ENCODE data around the gene INSYN2A. TPM values are rescaled to one million over a fixed set of nuclear protein-coding genes. Genes with fewer than 3 reads are reported as not detected.

INSYN2A gene
- total and polyA plus RNA-seq, 2 experiments from 2014 or later, result 0.43 to 0.54 TPM

- Histone ChIP-seq H3K9me3 (ENCODE audit: low read depth) (no peaks in the 10 kb centered on the region), H3K27me3 (replicated peaks; ENCODE audit: insufficient read depth) (no peaks in the 10 kb centered on the region), H3K4me1 (ENCODE audit: insufficient read depth) (0 out of 2 replicates have a peak, but pooled peaks cover 8% of the 10 kb centered on the region), H3K27ac (no peak overlapping the region), H3K36me3 (ENCODE audit: low read depth) (no peaks in the 10 kb centered on the region), H3F3A (ENCODE audit: insufficient read depth) (peaks cover 15% of the 10 kb centered on the region), H3K4me3 (no peak overlapping the region), H3K9ac (no peak overlapping the region), H3K4me2 (ENCODE audit: unreplicated experiment) (no peak overlapping the region), H4K20me1 (ENCODE audit: insufficient read depth) (peaks cover 5% of the 10 kb centered on the region; the same call in 1 of the 2 replicates), H3K79me2 (ENCODE audit: insufficient read depth) (no peaks in the 10 kb centered on the region), H3K9me2 (ENCODE audit: insufficient read depth) (no peaks in the 10 kb centered on the region), H2AFZ (no peak overlapping the region)
- in situ Hi-C loops (cut with MboI), result no loop called here
- peak; percentile 9 for DNase-seq
- WGBS, 2 experiments (ENCODE audit: low coverage in 1 of 2, low lambda C conversion rate in 2 of 2, missing lambda C conversion rate in 2 of 2), result 71 to 76% methylated on average over 2 of the region's 2 CpGs
- TF ChIP-seq EZH2 (IDR thresholded peaks at IDR 0.05; ENCODE audit: insufficient read depth, poor library complexity, severe bottlenecking), result no peak
Observed at GRCh38 chr10:127194111-127194510, 2.3 kb downstream of the INSYN2A start.

GRCh38 chr10:127193125-127193524, 3.3 kb downstream of the INSYN2A start:
- in situ Hi-C loops (cut with MboI), result no loop called here
- Histone ChIP-seq H3K4me3 (no peak overlapping the region), H3K9ac (no peak overlapping the region), H3K27me3 (replicated peaks; ENCODE audit: insufficient read depth) (no peaks in the 10 kb centered on the region), H2AFZ (no peak overlapping the region), H3K79me2 (ENCODE audit: insufficient read depth) (no peaks in the 10 kb centered on the region), H3K4me1 (ENCODE audit: insufficient read depth) (0 out of 2 replicates have a peak, but pooled peaks cover 8% of the 10 kb centered on the region), H3K36me3 (ENCODE audit: low read depth) (no peaks in the 10 kb centered on the region), H3K9me2 (ENCODE audit: insufficient read depth) (no peaks in the 10 kb centered on the region), H3F3A (ENCODE audit: insufficient read depth) (peaks cover 15% of the 10 kb centered on the region), H4K20me1 (ENCODE audit: insufficient read depth) (peaks cover 5% of the 10 kb centered on the region; the same call in 1 of the 2 replicates), H3K9me3 (ENCODE audit: low read depth) (no peaks in the 10 kb centered on the region), H3K27ac (no peak overlapping the region), H3K4me2 (ENCODE audit: unreplicated experiment) (no peak overlapping the region)
- peak; percentile 26 for DNase-seq
- TF ChIP-seq EZH2 (IDR thresholded peaks at IDR 0.05; ENCODE audit: insufficient read depth, poor library complexity, severe bottlenecking), result no peak
- no peak for TF ChIP-seq EZH2phosphoT487 (IDR thresholded peaks at IDR 0.05; ENCODE audit: insufficient read depth, low read depth)
- WGBS, 2 experiments (ENCODE audit: low coverage in 1 of 2, low lambda C conversion rate in 2 of 2, missing lambda C conversion rate in 2 of 2), result 77 to 78% methylated on average over 7 of the region's 7 CpGs

- H3K9me2 ChIP-seq (ENCODE audit: insufficient read depth), result no peaks in the 10 kb centered on the region
- no peaks in the 10 kb centered on the region for H3K27me3 ChIP-seq (replicated peaks; ENCODE audit: insufficient read depth)
- no peak for TF ChIP-seq EZH2 (IDR thresholded peaks at IDR 0.05; ENCODE audit: insufficient read depth, poor library complexity, severe bottlenecking)
- H3K4me3 ChIP-seq, result no peak overlapping the region
- no peak overlapping the region for H2AFZ ChIP-seq
- peaks cover 5% of the 10 kb centered on the region; the same call in 1 of the 2 replicates for H4K20me1 ChIP-seq (ENCODE audit: insufficient read depth)
- H3K79me2 ChIP-seq (ENCODE audit: insufficient read depth), result no peaks in the 10 kb centered on the region
- H3K4me2 ChIP-seq (ENCODE audit: unreplicated experiment), result no peak overlapping the region
- DNase-seq, result no peak
- 0 out of 2 replicates have a peak, but pooled peaks cover 2% of the 10 kb centered on the region for H3K4me1 ChIP-seq (ENCODE audit: insufficient read depth)
- WGBS, 2 experiments (ENCODE audit: low coverage in 1 of 2, low lambda C conversion rate in 2 of 2, missing lambda C conversion rate in 2 of 2), result 78 to 79% methylated on average over 5 of the region's 5 CpGs
- no peak overlapping the region for H3K27ac ChIP-seq
- in situ Hi-C loops (cut with MboI), result no loop called here
- H3K9ac ChIP-seq, result no peak overlapping the region
- peaks cover 15% of the 10 kb centered on the region for H3F3A ChIP-seq (ENCODE audit: insufficient read depth)
- no peaks in the 10 kb centered on the region for H3K36me3 ChIP-seq (ENCODE audit: low read depth)
- H3K9me3 ChIP-seq (ENCODE audit: low read depth), result no peaks in the 10 kb centered on the region
Observed at GRCh38 chr10:127190427-127190826, 6.0 kb downstream of the INSYN2A start.

GRCh38 chr10:127189226-127189625, 7.2 kb downstream of the INSYN2A start:
- Histone ChIP-seq H2AFZ (no peak overlapping the region), H3K9me2 (ENCODE audit: insufficient read depth) (no peaks in the 10 kb centered on the region), H3K79me2 (ENCODE audit: insufficient read depth) (no peaks in the 10 kb centered on the region), H3K9ac (no peak overlapping the region), H3K4me1 (ENCODE audit: insufficient read depth) (no peaks in the 10 kb centered on the region), H3K4me3 (no peak overlapping the region), H3K36me3 (ENCODE audit: low read depth) (no peaks in the 10 kb centered on the region), H3K4me2 (ENCODE audit: unreplicated experiment) (no peak overlapping the region), H3F3A (ENCODE audit: insufficient read depth) (peaks cover 10% of the 10 kb centered on the region), H4K20me1 (ENCODE audit: insufficient read depth) (peaks cover 5% of the 10 kb centered on the region; the same call in 1 of the 2 replicates), H3K9me3 (ENCODE audit: low read depth) (no peaks in the 10 kb centered on the region), H3K27me3 (replicated peaks; ENCODE audit: insufficient read depth) (no peaks in the 10 kb centered on the region), H3K27ac (no peak overlapping the region)
- DNase-seq, result no peak
- TF ChIP-seq EZH2phosphoT487 (IDR thresholded peaks at IDR 0.05; ENCODE audit: insufficient read depth, low read depth), result no peak
- no peak for TF ChIP-seq EZH2 (IDR thresholded peaks at IDR 0.05; ENCODE audit: insufficient read depth, poor library complexity, severe bottlenecking)
- in situ Hi-C loops (cut with MboI), result no loop called here

- H3K4me2 ChIP-seq (ENCODE audit: unreplicated experiment), result no peak overlapping the region
- H3K79me2 ChIP-seq (ENCODE audit: insufficient read depth), result no peaks in the 10 kb centered on the region
- H3K36me3 ChIP-seq (ENCODE audit: low read depth), result no peaks in the 10 kb centered on the region
- H2AFZ ChIP-seq, result no peak overlapping the region
- no peaks in the 10 kb centered on the region for H3F3A ChIP-seq (ENCODE audit: insufficient read depth)
- 68 to 71% methylated on average over 7 of the region's 7 CpGs for WGBS, 2 experiments (ENCODE audit: low coverage in 1 of 2, low lambda C conversion rate in 2 of 2, missing lambda C conversion rate in 2 of 2)
- no peaks in the 10 kb centered on the region for H3K27me3 ChIP-seq (replicated peaks; ENCODE audit: insufficient read depth)
- no peak overlapping the region for H3K27ac ChIP-seq
- H4K20me1 ChIP-seq (ENCODE audit: insufficient read depth), result no peaks in the 10 kb centered on the region; the same call in 1 of the 2 replicates
- no peak overlapping the region for H3K4me3 ChIP-seq
- no peaks in the 10 kb centered on the region for H3K9me2 ChIP-seq (ENCODE audit: insufficient read depth)
- H3K9ac ChIP-seq, result no peak overlapping the region
- in situ Hi-C loops (cut with MboI), result no loop called here
- H3K9me3 ChIP-seq (ENCODE audit: low read depth), result no peaks in the 10 kb centered on the region
- no peak for DNase-seq
- TF ChIP-seq EZH2 (IDR thresholded peaks at IDR 0.05; ENCODE audit: insufficient read depth, poor library complexity, severe bottlenecking), result no peak
- no peak for TF ChIP-seq EZH2phosphoT487 (IDR thresholded peaks at IDR 0.05; ENCODE audit: insufficient read depth, low read depth)
- H3K4me1 ChIP-seq (ENCODE audit: insufficient read depth), result no peaks in the 10 kb centered on the region
Observed at GRCh38 chr10:127186813-127187212, 9.6 kb downstream of the INSYN2A start.
